GM12891 (cell line): ENCODE measurements around the gene AFAP1.

Experiments
- POLR2A ChIP-seq: IDR thresholded peaks from 2 replicates; pipeline ENCODE4 v1.6.1; 2011; ENCODE audit warnings: low read depth, low read length, control low read depth
- POLR2AphosphoS5 ChIP-seq: IDR thresholded peaks from 2 replicates; pipeline ENCODE4 v1.6.1; 2011; ENCODE audit warnings: low read depth, low read length, control low read depth

- TF ChIP-seq POLR2AphosphoS5, result no peak
- TF ChIP-seq POLR2A, result no peak
These were observed at the start of gene AFAP1 for GRCh38 chr4:7939377-7940108.
